ENCODE data around the gene NUP85. TPM values are rescaled to one million over a fixed set of nuclear protein-coding genes. Genes with fewer than 3 reads are reported as not detected.

The NUP85 gene
- total RNA-seq, 1 experiment from 2014 or later, result 164 TPM

- peak overlapping the region; percentile 39 for H3K9ac ChIP-seq (ENCODE audit: low read length)
- H3K4me1 ChIP-seq (ENCODE audit: control insufficient read depth in 1 of 2, insufficient read depth in 2 of 2, low read length in 2 of 2), result peaks cover 46 to 57% of the 10 kb centered on the region in 2 experiments
- peak; percentile 59 for DNase-seq (ENCODE audit: low read depth, low spot score)
- CTCF ChIA-PET, result interaction anchor here (1.0 to 2.0 kb wide), 3 partner anchors 13 to 45 kb away, joined by 3 to 17 read pairs (median 5); no protein-coding TSS in a partner anchor
- peak overlapping the region; percentile 60 for H3K4me2 ChIP-seq (ENCODE audit: low read length)
- peak overlapping the region; percentile 56 for H3K27ac ChIP-seq (ENCODE audit: low read depth, low read length)
- H3K9me3 ChIP-seq (ENCODE audit: control insufficient read depth in 1 of 2, insufficient read depth in 1 of 2, low read depth in 1 of 2, low read length in 2 of 2), result no peaks in the 10 kb centered on the region
- BruUV-seq (replicated peaks), result no TSS peak
- H4K20me1 ChIP-seq (ENCODE audit: insufficient read depth), result no peaks in the 10 kb centered on the region
- RAD21 ChIA-PET (ENCODE audit: low non-redundant PET in 1 of 2, low total read pairs in 2 of 2, uncharacterized antibody in 2 of 2, unreplicated experiment in 2 of 2), result no interaction called here
- intact Hi-C loops (cut with micrococcal nuclease), result no loop called here
- no peak overlapping the region for H3K4me3 ChIP-seq (replicated peaks in 1 of 2; ENCODE audit: low read depth in 1 of 2, low read length in 2 of 2)
- H3K36me3 ChIP-seq (ENCODE audit: control insufficient read depth in 1 of 2, insufficient read depth in 2 of 2, low read length in 2 of 2), result no peaks in the 10 kb centered on the region; a peak in 1 of 4 replicates
- H3K79me2 ChIP-seq (ENCODE audit: insufficient read depth, low read length), result no peaks in the 10 kb centered on the region
- TF ChIP-seq ZFX (IDR thresholded peaks at IDR 0.05) (0 out of 2 replicates have a peak, but pooled peaks have one; percentile 31), TCF7L2 (IDR thresholded peaks at IDR 0.05; ENCODE audit: borderline replicate concordance, extremely low read depth, insufficient read depth, insufficient read length) (no peak), ELF1 (IDR thresholded peaks at IDR 0.05; ENCODE audit: borderline replicate concordance, low read depth) (no peak; the same call in 1 of the 2 replicates), CBX3 (IDR thresholded peaks at IDR 0.05; ENCODE audit: low read depth) (peak; percentile 48; the same call in 1 of the 2 replicates), JUND (IDR thresholded peaks at IDR 0.05) (peak; percentile 41; the same call in 1 of the 2 replicates), SP1 (IDR thresholded peaks at IDR 0.05; ENCODE audit: low read depth) (0 out of 2 replicates have a peak, but pooled peaks have one; percentile 24)
- TF ChIP-seq, protein P1, sequence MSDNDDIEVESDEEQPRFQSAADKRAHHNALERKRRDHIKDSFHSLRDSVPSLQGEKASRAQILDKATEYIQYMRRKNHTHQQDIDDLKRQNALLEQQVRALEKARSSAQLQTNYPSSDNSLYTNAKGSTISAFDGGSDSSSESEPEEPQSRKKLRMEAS (IDR thresholded peaks at IDR 0.05), result peak; percentile 81
- POLR2A ChIA-PET, result interaction anchor here (1.2 to 1.6 kb wide), 3 partner anchors 12 to 42 kb away, joined by 3 to 6 read pairs (median 3); no protein-coding TSS in a partner anchor
- H3K9me2 ChIP-seq (ENCODE audit: insufficient read depth), result no peaks in the 10 kb centered on the region
- H3K27me3 ChIP-seq (ENCODE audit: insufficient read depth, low read length), result no peaks in the 10 kb centered on the region
- ATAC-seq, result peak; percentile 23
- H2AFZ ChIP-seq (ENCODE audit: low read depth, low read length, poor library complexity, severe bottlenecking), result no peak overlapping the region
Observed at GRCh38 chr17:75159196-75160031, 46.1 kb upstream of the NUP85 start.

DNA sequence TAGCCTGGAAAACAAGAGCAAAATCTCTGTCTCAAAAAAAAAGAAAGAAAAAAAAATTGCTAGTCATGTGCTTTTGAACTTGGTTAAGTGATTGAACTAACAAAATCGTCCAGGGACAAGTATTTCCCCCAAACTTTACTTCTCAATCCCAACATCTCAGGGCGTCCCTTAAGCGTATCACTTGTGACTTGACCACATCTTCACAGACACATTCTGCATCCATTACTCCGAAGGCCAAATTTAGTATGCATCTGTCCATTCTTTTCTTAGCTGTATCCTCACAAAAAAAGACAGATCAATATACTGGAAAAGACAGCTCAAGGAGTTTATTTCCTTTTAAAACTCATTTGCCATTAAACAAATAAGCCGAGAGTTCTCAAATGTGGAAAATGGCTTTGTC lies 45.3 kb upstream of the NUP85 start:
- DNase-seq (ENCODE audit: low read depth, low spot score) (no peak), ATAC-seq (no peak)
- Histone ChIP-seq H3K36me3 (ENCODE audit: control insufficient read depth in 1 of 2, insufficient read depth in 2 of 2, low read length in 2 of 2) (peaks cover 0 to 6% of the 10 kb centered on the region in 2 experiments; a peak in 1 of 4 replicates), H3K4me3 (replicated peaks in 1 of 2; ENCODE audit: low read depth in 1 of 2, low read length in 2 of 2) (no peak overlapping the region), H3K27ac (ENCODE audit: low read depth, low read length) (no peak overlapping the region), H3K4me2 (ENCODE audit: low read length) (no peak overlapping the region), H3K9me2 (ENCODE audit: insufficient read depth) (no peaks in the 10 kb centered on the region), H3K9ac (ENCODE audit: low read length) (0 out of 2 replicates have a peak overlapping the region, but pooled peaks have one; percentile 39), H3K79me2 (ENCODE audit: insufficient read depth, low read length) (peaks cover 3% of the 10 kb centered on the region; the same call in 1 of the 2 replicates), H4K20me1 (ENCODE audit: insufficient read depth) (no peaks in the 10 kb centered on the region), H3K27me3 (ENCODE audit: insufficient read depth, low read length) (no peaks in the 10 kb centered on the region), H2AFZ (ENCODE audit: low read depth, low read length, poor library complexity, severe bottlenecking) (no peak overlapping the region), H3K4me1 (ENCODE audit: control insufficient read depth in 1 of 2, insufficient read depth in 2 of 2, low read length in 2 of 2) (peaks cover 41 to 50% of the 10 kb centered on the region in 2 experiments), H3K9me3 (ENCODE audit: control insufficient read depth in 1 of 2, insufficient read depth in 1 of 2, low read depth in 1 of 2, low read length in 2 of 2) (no peaks in the 10 kb centered on the region)
- ChIA-PET POLR2A (interaction anchor here (1.2 to 1.6 kb wide), 2 partner anchors 11 to 42 kb away, joined by 3 to 6 read pairs; no protein-coding TSS in a partner anchor), RAD21 (ENCODE audit: low non-redundant PET in 1 of 2, low total read pairs in 2 of 2, uncharacterized antibody in 2 of 2, unreplicated experiment in 2 of 2) (no interaction called here), CTCF (interaction anchor here (1.2 to 2.0 kb wide), 3 partner anchors 12 to 100 kb away, joined by 3 to 17 read pairs (median 4); no protein-coding TSS in a partner anchor)
- intact Hi-C loops (cut with micrococcal nuclease), result no loop called here
- no TSS peak for BruUV-seq (replicated peaks)
- no peak for TF ChIP-seq CEBPB (IDR thresholded peaks at IDR 0.05; ENCODE audit: low read depth)
- no peak for TF ChIP-seq EGR1 (IDR thresholded peaks at IDR 0.05; ENCODE audit: low read depth)
